ENCODE results near the gene SAP30BP.

GRCh38 chr17:75748706-75749105 is 81.6 kb downstream of the SAP30BP start:
- no peak for TF ChIP-seq CTCF (IDR thresholded peaks at IDR 0.05; ENCODE audit: low read depth, low read length)
- no peak for TF ChIP-seq POLR2A (IDR thresholded peaks at IDR 0.05; ENCODE audit: extremely low read depth, insufficient read length)
- TF ChIP-seq MYC (IDR thresholded peaks at IDR 0.05; ENCODE audit: low read depth, low read length), result no peak
- no peak for TF ChIP-seq MAX (IDR thresholded peaks at IDR 0.05; ENCODE audit: low read depth, low read length)

Data from NB4 (cell line).